MM.1S (cell line): ENCODE data around the gene FOXN4.

Source experiments
- EZH2 ChIP-seq: fragments of 300-600 bp; sonication (generic); optimal IDR thresholded peaks from 2 replicates; pipeline ENCODE3; 2017; ENCODE audit warnings: low read depth, mild to moderate bottlenecking, antibody characterized with exemption, low read length, mixed read lengths
- EZH2phosphoT487 ChIP-seq: fragments of 300-600 bp; sonication (generic); IDR thresholded peaks from 2 replicates; pipeline ENCODE4 v1.6.1; 2018; ENCODE audit warnings: antibody characterized with exemption, low read length
- TF ChIP-seq, protein P1 (sequence below): fragments of 300-600 bp; sonication (generic); IDR thresholded peaks from 2 replicates; pipeline ENCODE4 v1.5.1; 2016; ENCODE audit warnings: antibody characterized with exemption, low read length, mixed read lengths

GRCh38 chr12:109281452-109281851, 27.6 kb downstream of the FOXN4 start:
- TF ChIP-seq, protein P1, sequence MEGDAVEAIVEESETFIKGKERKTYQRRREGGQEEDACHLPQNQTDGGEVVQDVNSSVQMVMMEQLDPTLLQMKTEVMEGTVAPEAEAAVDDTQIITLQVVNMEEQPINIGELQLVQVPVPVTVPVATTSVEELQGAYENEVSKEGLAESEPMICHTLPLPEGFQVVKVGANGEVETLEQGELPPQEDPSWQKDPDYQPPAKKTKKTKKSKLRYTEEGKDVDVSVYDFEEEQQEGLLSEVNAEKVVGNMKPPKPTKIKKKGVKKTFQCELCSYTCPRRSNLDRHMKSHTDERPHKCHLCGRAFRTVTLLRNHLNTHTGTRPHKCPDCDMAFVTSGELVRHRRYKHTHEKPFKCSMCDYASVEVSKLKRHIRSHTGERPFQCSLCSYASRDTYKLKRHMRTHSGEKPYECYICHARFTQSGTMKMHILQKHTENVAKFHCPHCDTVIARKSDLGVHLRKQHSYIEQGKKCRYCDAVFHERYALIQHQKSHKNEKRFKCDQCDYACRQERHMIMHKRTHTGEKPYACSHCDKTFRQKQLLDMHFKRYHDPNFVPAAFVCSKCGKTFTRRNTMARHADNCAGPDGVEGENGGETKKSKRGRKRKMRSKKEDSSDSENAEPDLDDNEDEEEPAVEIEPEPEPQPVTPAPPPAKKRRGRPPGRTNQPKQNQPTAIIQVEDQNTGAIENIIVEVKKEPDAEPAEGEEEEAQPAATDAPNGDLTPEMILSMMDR, result no peak
- TF ChIP-seq EZH2phosphoT487, result no peak
- TF ChIP-seq EZH2, result no peak
